ENCODE data around the gene TRDMT1. TPM values are rescaled to one million over a fixed set of nuclear protein-coding genes. Genes with fewer than 3 reads are reported as not detected.

The TRDMT1 gene
- total RNA-seq, 5 donors from 2014 or later (not counting 1 experiment from before 2014, with no cell fraction given), result 14.1 to 22.6 (median 20.5) TPM

GRCh38 chr10:17229717-17229966 is 28.2 kb upstream of the TRDMT1 start:
- no peaks in the 10 kb centered on the region for H3K9me3 ChIP-seq
- no peaks in the 10 kb centered on the region for H3K9me3 Mint-ChIP-seq
- H3K36me3 ChIP-seq (ENCODE audit: control insufficient read depth in 2 of 2, extremely low read depth in 1 of 2, insufficient read depth in 1 of 2, low read length in 1 of 2), result peaks cover 8 to 39% of the 10 kb centered on the region in 2 donors
- no peaks in the 10 kb centered on the region for H3K27me3 Mint-ChIP-seq
- ChIA-PET POLR2A (interaction anchor here (0.9 to 3.8 kb wide), 11 partner anchors 9 to 412 kb away, joined by 3 to 44 read pairs (median 4); partner anchors contain the start of genes RSU1 (in 1 of the 2) and TRDMT1 (in 1 of the 2)), CTCF (interaction anchor here (0.6 to 2.0 kb wide), 12 partner anchors 18 to 412 kb away, joined by 3 to 26 read pairs (median 4); partner anchors contain the start of genes TRDMT1 (in 2 of the 2) and RSU1 (in 1 of the 2))
- H3K4me1 ChIP-seq (ENCODE audit: control insufficient read depth in 1 of 2, extremely low read depth in 1 of 2, insufficient read depth in 2 of 2, low read length in 2 of 2), result peaks cover 28 to 50% of the 10 kb centered on the region in 2 experiments
- peaks cover 50 to 69% (median 64%) of the 10 kb centered on the region in 3 donors for H3K4me1 Mint-ChIP-seq
- peak overlapping the region; percentile 83 to 97 for H3K4me3 ChIP-seq (ENCODE audit: control insufficient read depth in 1 of 2, extremely low read depth in 1 of 2, low read length in 1 of 2)
- H3K4me3 Mint-ChIP-seq, result peak overlapping the region; percentile 90 to 99 (median 95)
- DNase-seq (no peak), ATAC-seq (replicated peaks in 1 of 4) (no peak)
- H3K27me3 ChIP-seq (replicated peaks in 1 of 2; ENCODE audit: control insufficient read depth in 2 of 2, extremely low read depth in 1 of 2, insufficient read depth in 2 of 2, low read length in 1 of 2), result no peaks in the 10 kb centered on the region
- H3K27ac Mint-ChIP-seq, result peak overlapping the region; percentile 96 to 100
- H3K27ac ChIP-seq (ENCODE audit: low read length), result peak overlapping the region; percentile 97
- under 1% methylated on average over 21 of the region's 21 CpGs for WGBS (ENCODE audit: insufficient coverage)
- peaks cover 38% of the 10 kb centered on the region for H3K36me3 Mint-ChIP-seq

DNA sequence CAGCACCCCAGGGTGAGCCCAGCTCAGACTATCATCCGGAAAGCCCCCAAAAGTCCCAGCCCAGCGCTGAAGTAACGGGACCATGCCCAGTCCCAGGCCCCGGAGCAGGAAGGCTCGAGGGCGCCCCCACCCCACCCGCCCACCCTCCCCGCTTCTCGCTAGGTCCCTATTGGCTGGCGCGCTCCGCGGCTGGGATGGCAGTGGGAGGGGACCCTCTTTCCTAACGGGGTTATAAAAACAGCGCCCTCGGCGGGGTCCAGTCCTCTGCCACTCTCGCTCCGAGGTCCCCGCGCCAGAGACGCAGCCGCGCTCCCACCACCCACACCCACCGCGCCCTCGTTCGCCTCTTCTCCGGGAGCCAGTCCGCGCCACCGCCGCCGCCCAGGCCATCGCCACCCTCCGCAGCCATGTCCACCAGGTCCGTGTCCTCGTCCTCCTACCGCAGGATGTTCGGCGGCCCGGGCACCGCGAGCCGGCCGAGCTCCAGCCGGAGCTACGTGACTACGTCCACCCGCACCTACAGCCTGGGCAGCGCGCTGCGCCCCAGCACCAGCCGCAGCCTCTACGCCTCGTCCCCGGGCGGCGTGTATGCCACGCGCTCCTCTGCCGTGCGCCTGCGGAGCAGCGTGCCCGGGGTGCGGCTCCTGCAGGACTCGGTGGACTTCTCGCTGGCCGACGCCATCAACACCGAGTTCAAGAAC is 27.7 kb upstream of the TRDMT1 start:
- H3K4me3 ChIP-seq (ENCODE audit: control insufficient read depth in 1 of 2, extremely low read depth in 1 of 2, low read length in 1 of 2), result peak overlapping the region; percentile 83 to 97
- CTCF ChIA-PET, result interaction anchor here (0.6 to 2.3 kb wide), 15 partner anchors 18 to 412 kb away, joined by 3 to 26 read pairs (median 4); partner anchors contain the start of genes TRDMT1 (in 2 of the 2) and RSU1 (in 1 of the 2)
- H3K27ac Mint-ChIP-seq, result peak overlapping the region; percentile 96 to 100
- peak overlapping the region; percentile 90 to 99 (median 95) for H3K4me3 Mint-ChIP-seq
- peak overlapping the region; percentile 97 for H3K27ac ChIP-seq (ENCODE audit: low read length)
- H3K9me3 Mint-ChIP-seq, result no peaks in the 10 kb centered on the region
- H3K4me1 Mint-ChIP-seq, result peaks cover 46 to 64% (median 59%) of the 10 kb centered on the region in 3 donors
- WGBS (ENCODE audit: insufficient coverage), result under 1% methylated on average over 61 of the region's 72 CpGs
- no peaks in the 10 kb centered on the region for H3K9me3 ChIP-seq
- DNase-seq (peak; percentile 28 to 88 (median 60)), ATAC-seq (replicated peaks in 1 of 4) (peak; percentile 32 to 41 (median 34))
- POLR2A ChIA-PET, result interaction anchor here (0.6 to 3.8 kb wide), 17 partner anchors 8 to 412 kb away, joined by 3 to 44 read pairs (median 3); partner anchors contain the start of genes RSU1 (in 1 of the 2) and TRDMT1 (in 1 of the 2)
- no peaks in the 10 kb centered on the region for H3K27me3 ChIP-seq (replicated peaks in 1 of 2; ENCODE audit: control insufficient read depth in 2 of 2, extremely low read depth in 1 of 2, insufficient read depth in 2 of 2, low read length in 1 of 2)
- peaks cover 28 to 45% of the 10 kb centered on the region in 2 experiments for H3K4me1 ChIP-seq (ENCODE audit: control insufficient read depth in 1 of 2, extremely low read depth in 1 of 2, insufficient read depth in 2 of 2, low read length in 2 of 2)
- H3K27me3 Mint-ChIP-seq, result no peaks in the 10 kb centered on the region
- peaks cover 8 to 34% of the 10 kb centered on the region in 2 donors for H3K36me3 ChIP-seq (ENCODE audit: control insufficient read depth in 2 of 2, extremely low read depth in 1 of 2, insufficient read depth in 1 of 2, low read length in 1 of 2)
- peaks cover 33% of the 10 kb centered on the region for H3K36me3 Mint-ChIP-seq

DNA sequence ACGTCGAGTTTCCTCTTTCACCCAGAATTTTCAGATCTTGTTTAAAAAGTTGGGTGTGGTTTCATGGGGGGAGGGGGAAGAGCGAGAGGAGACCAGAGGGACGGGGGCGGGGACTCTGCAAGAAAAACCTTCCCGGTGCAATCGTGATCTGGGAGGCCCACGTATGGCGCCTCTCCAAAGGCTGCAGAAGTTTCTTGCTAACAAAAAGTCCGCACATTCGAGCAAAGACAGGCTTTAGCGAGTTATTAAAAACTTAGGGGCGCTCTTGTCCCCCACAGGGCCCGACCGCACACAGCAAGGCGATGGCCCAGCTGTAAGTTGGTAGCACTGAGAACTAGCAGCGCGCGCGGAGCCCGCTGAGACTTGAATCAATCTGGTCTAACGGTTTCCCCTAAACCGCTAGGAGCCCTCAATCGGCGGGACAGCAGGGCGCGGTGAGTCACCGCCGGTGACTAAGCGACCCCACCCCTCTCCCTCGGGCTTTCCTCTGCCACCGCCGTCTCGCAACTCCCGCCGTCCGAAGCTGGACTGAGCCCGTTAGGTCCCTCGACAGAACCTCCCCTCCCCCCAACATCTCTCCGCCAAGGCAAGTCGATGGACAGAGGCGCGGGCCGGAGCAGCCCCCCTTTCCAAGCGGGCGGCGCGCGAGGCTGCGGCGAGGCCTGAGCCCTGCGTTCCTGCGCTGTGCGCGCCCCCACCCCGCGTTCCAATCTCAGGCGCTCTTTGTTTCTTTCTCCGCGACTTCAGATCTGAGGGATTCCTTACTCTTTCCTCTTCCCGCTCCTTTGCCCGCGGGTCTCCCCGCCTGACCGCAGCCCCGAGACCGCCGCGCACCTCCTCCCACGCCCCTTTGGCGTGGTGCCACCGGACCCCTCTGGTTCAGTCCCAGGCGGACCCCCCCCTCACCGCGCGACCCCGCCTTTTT is 26.9 kb upstream of the TRDMT1 start, which contains the start of gene VIM:
VIM (plus strand) TSS at position 151 of the 925 bp plus-strand sequence. CDS start 1,182 bp downstream, outside the sequence.
- Mint-ChIP-seq H3K4me3 (peak within 1 kb of the TSS; percentile 90 to 99 (median 95)), H3K36me3 (peaks cover 28% of the 10 kb centered on the region), H3K27me3 (no peaks in the 10 kb centered on the region), H3K9me3 (no peaks in the 10 kb centered on the region), H3K27ac (peak within 1 kb of the TSS; percentile 96 to 100), H3K4me1 (peaks cover 44 to 61% (median 54%) of the 10 kb centered on the region in 3 donors)
- Histone ChIP-seq H3K27ac (ENCODE audit: low read length) (peak within 1 kb of the TSS; percentile 97), H3K27me3 (replicated peaks in 1 of 2; ENCODE audit: control insufficient read depth in 2 of 2, extremely low read depth in 1 of 2, insufficient read depth in 2 of 2, low read length in 1 of 2) (no peaks in the 10 kb centered on the region), H3K9me3 (no peaks in the 10 kb centered on the region), H3K4me3 (ENCODE audit: control insufficient read depth in 1 of 2, extremely low read depth in 1 of 2, low read length in 1 of 2) (peak within 1 kb of the TSS; percentile 81 to 97), H3K36me3 (ENCODE audit: control insufficient read depth in 2 of 2, extremely low read depth in 1 of 2, insufficient read depth in 1 of 2, low read length in 1 of 2) (peaks cover 4 to 28% of the 10 kb centered on the region in 2 donors), H3K4me1 (ENCODE audit: control insufficient read depth in 1 of 2, extremely low read depth in 1 of 2, insufficient read depth in 2 of 2, low read length in 2 of 2) (peaks cover 28 to 37% of the 10 kb centered on the region in 2 experiments)
- peak; percentile 29 to 58 (median 56) for ATAC-seq (replicated peaks in 1 of 4)
- peak; percentile 50 to 92 (median 70) for DNase-seq
- ChIA-PET CTCF (interaction anchor here (0.7 to 2.3 kb wide), 7 partner anchors 12 to 226 kb away, joined by 3 to 15 read pairs (median 3); partner anchors contain the start of gene TRDMT1 (in 2 of the 2)), POLR2A (interaction anchor here (0.6 to 3.8 kb wide), 13 partner anchors 10 to 393 kb away, joined by 3 to 44 read pairs (median 4); partner anchors contain the start of gene TRDMT1 (in 1 of the 2))
- 0% methylated on average over 71 of the region's 77 CpGs for WGBS (ENCODE audit: insufficient coverage)

- H3K36me3 ChIP-seq (ENCODE audit: control insufficient read depth in 2 of 2, extremely low read depth in 1 of 2, insufficient read depth in 1 of 2, low read length in 1 of 2), result peaks cover 3 to 21% of the 10 kb centered on the region in 2 donors
- H3K4me1 Mint-ChIP-seq, result peaks cover 44 to 59% (median 49%) of the 10 kb centered on the region in 3 donors
- H3K27me3 ChIP-seq (replicated peaks in 1 of 2; ENCODE audit: control insufficient read depth in 2 of 2, extremely low read depth in 1 of 2, insufficient read depth in 2 of 2, low read length in 1 of 2), result no peaks in the 10 kb centered on the region
- ChIA-PET POLR2A (interaction anchor here in 1 of 2 donors (0.6 to 3.8 kb wide), 4 partner anchors 21 to 203 kb away, joined by 4 to 40 read pairs (median 4); partner anchors contain the start of gene TRDMT1), CTCF (interaction anchor here (0.5 to 2.3 kb wide), 5 partner anchors 11 to 450 kb away, joined by 3 to 15 read pairs (median 6); partner anchors contain the start of gene TRDMT1 (in 1 of the 2))
- H3K4me3 Mint-ChIP-seq, result peak overlapping the region; percentile 90 to 99 (median 95)
- H3K9me3 ChIP-seq, result no peaks in the 10 kb centered on the region
- H3K27ac Mint-ChIP-seq, result peak overlapping the region; percentile 96 to 100
- DNase-seq (peak in 17 of 35 experiments; percentile 14 to 65 (median 29)), ATAC-seq (replicated peaks in 1 of 4) (peak in 1 of 4 experiments; percentile 1)
- no peaks in the 10 kb centered on the region for H3K9me3 Mint-ChIP-seq
- 2% methylated on average over 10 of the region's 12 CpGs for WGBS (ENCODE audit: insufficient coverage)
- H3K4me1 ChIP-seq (ENCODE audit: control insufficient read depth in 1 of 2, extremely low read depth in 1 of 2, insufficient read depth in 2 of 2, low read length in 2 of 2), result peaks cover 26 to 32% of the 10 kb centered on the region in 2 experiments
- peak overlapping the region; percentile 97 for H3K27ac ChIP-seq (ENCODE audit: low read length)
- H3K36me3 Mint-ChIP-seq, result peaks cover 26% of the 10 kb centered on the region
- H3K4me3 ChIP-seq (ENCODE audit: control insufficient read depth in 1 of 2, extremely low read depth in 1 of 2, low read length in 1 of 2), result peak overlapping the region; percentile 21 to 97
- H3K27me3 Mint-ChIP-seq, result no peaks in the 10 kb centered on the region
Measured at GRCh38 chr10:17227367-17228090, 26.1 kb upstream of the TRDMT1 start.

GRCh38 chr10:17226891-17227303 is 25.4 kb upstream of the TRDMT1 start:
- peak overlapping the region; percentile 90 to 99 (median 95) for H3K4me3 Mint-ChIP-seq
- CTCF ChIA-PET, result interaction anchor here (0.5 to 2.3 kb wide), 6 partner anchors 11 to 789 kb away, joined by 3 to 15 read pairs (median 3); no protein-coding TSS in a partner anchor
- Histone ChIP-seq H3K4me3 (ENCODE audit: control insufficient read depth in 1 of 2, extremely low read depth in 1 of 2, low read length in 1 of 2) (peak overlapping the region in 1 of 2 donors; percentile 97), H3K9me3 (no peaks in the 10 kb centered on the region), H3K36me3 (ENCODE audit: control insufficient read depth in 2 of 2, extremely low read depth in 1 of 2, insufficient read depth in 1 of 2, low read length in 1 of 2) (peaks cover 0 to 15% of the 10 kb centered on the region in 2 donors), H3K4me1 (ENCODE audit: control insufficient read depth in 1 of 2, extremely low read depth in 1 of 2, insufficient read depth in 2 of 2, low read length in 2 of 2) (peaks cover 20 to 32% of the 10 kb centered on the region in 2 experiments), H3K27ac (ENCODE audit: low read length) (peak overlapping the region; percentile 97), H3K27me3 (replicated peaks in 1 of 2; ENCODE audit: control insufficient read depth in 2 of 2, extremely low read depth in 1 of 2, insufficient read depth in 2 of 2, low read length in 1 of 2) (no peaks in the 10 kb centered on the region)
- peaks cover 40 to 57% (median 46%) of the 10 kb centered on the region in 3 donors for H3K4me1 Mint-ChIP-seq
- peaks cover 22% of the 10 kb centered on the region for H3K36me3 Mint-ChIP-seq
- 100% methylated on average over 3 of the region's 8 CpGs for WGBS (ENCODE audit: insufficient coverage)
- H3K27ac Mint-ChIP-seq, result peak overlapping the region; percentile 96 to 100
- ATAC-seq (replicated peaks in 1 of 4) (no peak), DNase-seq (no peak)
- no peaks in the 10 kb centered on the region for H3K27me3 Mint-ChIP-seq
- no peaks in the 10 kb centered on the region for H3K9me3 Mint-ChIP-seq
- POLR2A ChIA-PET, result interaction anchor here in 1 of 2 donors (1.0 kb wide), 1 partner anchor 21 kb away, joined by 5 read pairs; no protein-coding TSS in a partner anchor

Measured in T-cell (primary cell).